Caco-2 (cell line): ENCODE measurements around the gene SNCB. TPM values are rescaled to one million over a fixed set of nuclear protein-coding genes. Genes with fewer than 3 reads are reported as not detected.

Source experiments
- Bru-seq: library from RNA; stranded (reverse); fragments of 400-500 nt; gene quantifications from one replicate; lab custom pipeline; 2021; lab: Mats Ljungman, UMichigan
- BruChase-seq, 2 experiments: library from RNA; stranded (reverse); fragments of 400-500 nt; gene quantifications; one replicate each; lab custom pipeline; 2021; lab: Mats Ljungman, UMichigan
- BruUV-seq: library from RNA; stranded (reverse); fragments of 400-500 nt; replicated peaks from 2 replicates; lab custom pipeline; 2021; lab: Mats Ljungman, UMichigan
- CTCF ChIA-PET: fragments of 300-600 bp; sonication (Branson Sonifier 250); formaldehyde crosslinking; loops from one replicate; lab custom pipeline; 2022; ENCODE audit warnings: antibody characterized with exemption; lab: Charles Lee
- POLR2A ChIA-PET: fragments of 300-600 bp; sonication (Branson Sonifier 250); formaldehyde crosslinking; loops from one replicate; lab custom pipeline; 2022; ENCODE audit warnings: antibody characterized with exemption; lab: Charles Lee
- DNase-seq, 2 experiments: peaks; one replicate each; pipeline versions ENCODE4 v3.0.0 to v3.0.0-alpha.2; 2020 to 2022
- H3K27me3 ChIP-seq: replicated peaks from 2 replicates; pipeline ENCODE4 v1.6.0; 2011; ENCODE audit warnings: low read length; ENCODE audit not compliant: control insufficient read depth, insufficient read depth
- H3K36me3 ChIP-seq: 2 replicates; pipeline ENCODE4 v1.5.1; 2011; ENCODE audit warnings: low read length; ENCODE audit not compliant: control insufficient read depth, insufficient read depth
- H3K4me1 ChIP-seq: fragments of 250-450 bp; sonication (Bioruptor Pico); 2 replicates; pipeline ENCODE4 v1.5.1; 2020; ENCODE audit warnings: mild to moderate bottlenecking
- H3K4me3 ChIP-seq: 2 replicates; pipeline ENCODE4 v1.5.1; 2011; ENCODE audit warnings: low read depth, mild to moderate bottlenecking, control low read depth, low read length
- H3K9me3 ChIP-seq: fragments of 250-450 bp; sonication (Bioruptor Pico); 2 replicates; pipeline ENCODE4 v1.5.1; 2020; ENCODE audit warnings: mild to moderate bottlenecking, moderate library complexity
- H3K27ac Mint-ChIP-seq: one replicate; pipeline ENCODE4 v1.8.0; 2022; ENCODE audit warnings: mixed read lengths; ENCODE audit not compliant: unreplicated experiment
- H3K27me3 Mint-ChIP-seq: one replicate; pipeline ENCODE4 v1.8.0; 2022; ENCODE audit warnings: mixed read lengths; ENCODE audit not compliant: insufficient read depth, unreplicated experiment
- H3K36me3 Mint-ChIP-seq: one replicate; pipeline ENCODE4 v1.8.0; 2022; ENCODE audit warnings: mild to moderate bottlenecking, mixed read lengths; ENCODE audit not compliant: insufficient read depth, unreplicated experiment
- H3K4me1 Mint-ChIP-seq: one replicate; pipeline ENCODE4 v1.8.0; 2022; ENCODE audit warnings: low read depth, mixed read lengths; ENCODE audit not compliant: unreplicated experiment
- H3K4me3 Mint-ChIP-seq: one replicate; pipeline ENCODE4 v1.8.0; 2022; ENCODE audit warnings: mild to moderate bottlenecking, moderate library complexity, mixed read lengths; ENCODE audit not compliant: unreplicated experiment
- H3K9me3 Mint-ChIP-seq: one replicate; pipeline ENCODE4 v1.8.0; 2022; ENCODE audit warnings: mixed read lengths; ENCODE audit not compliant: unreplicated experiment
- CTCF ChIP-seq, 2 experiments: fragments of 200-600 bp in 1 of 2; IDR thresholded peaks; 1 replicate in 1 of 2; 2 replicates in 1 of 2; pipeline versions ENCODE4 v1.5.1 to v1.8.0; 2011 to 2022; ENCODE audit warnings: antibody characterized with exemption in 1 of 2, control low read depth in 1 of 2, inconsistent platforms in 1 of 2, low read depth in 1 of 2, low read length in 1 of 2, mild to moderate bottlenecking in 1 of 2, moderate library complexity in 1 of 2; ENCODE audit not compliant: insufficient read depth in 1 of 2, severe bottlenecking in 1 of 2, unreplicated experiment in 1 of 2
- intact Hi-C: fragments of 100-400 bp; cut with micrococcal nuclease; formaldehyde crosslinking; loops from one replicate; pipeline ENCODE4 v1.10.0; 2022; ENCODE audit not compliant: unreplicated experiment
- long read RNA-seq: library from polyadenylated mRNA; stranded (forward); transcript quantifications from one replicate; pipeline ENCODE4 v2.0.0, GENCODE V29; 2022
- total RNA-seq: library from RNA; stranded (reverse); gene quantifications from 2 replicates; pipeline ENCODE4 v1.2.3, GENCODE V29; 2022

Gene SNCB
- total RNA-seq = not detected in 2 replicates
- Bru-seq, nascent RNA = not detected
- BruChase-seq, experiment 1, labeled RNA remaining after a 2-hour chase = percentile 7 among the genes with signal in this experiment
- not detected for BruChase-seq, experiment 2, labeled RNA remaining after a 6-hour chase
- long read RNA-seq = 0 reads

GRCh38 chr5:176629853-176630680 is at the start of gene SNCB, which contains the start of gene EIF4E1B:
Gene SNCB (minus strand): TSS chr5:176630534. CDS start chr5:176629654, 880 bp downstream.
Gene EIF4E1B (plus strand): TSS chr5:176630675. CDS start chr5:176642788, 12,113 bp downstream.
- peaks cover 40% of the 10 kb centered on the region for H3K27me3 Mint-ChIP-seq
- peak within 1 kb of the TSS; percentile 67 for H3K4me3 Mint-ChIP-seq
- no peaks in the 10 kb centered on the region for H3K9me3 Mint-ChIP-seq
- no peaks in the 10 kb centered on the region for H3K36me3 ChIP-seq
- no peaks in the 10 kb centered on the region for H3K4me1 Mint-ChIP-seq
- H3K36me3 Mint-ChIP-seq = no peaks in the 10 kb centered on the region
- intact Hi-C loops = no loop called here
- peaks cover 5% of the 10 kb centered on the region for H3K27me3 ChIP-seq
- H3K4me3 ChIP-seq = peak within 1 kb of the TSS; percentile 39
- peaks cover 7% of the 10 kb centered on the region for H3K4me1 ChIP-seq
- no peak for TF ChIP-seq CTCF (IDR thresholded peaks at IDR 0.05; ENCODE audit: insufficient read depth in 1 of 2, low read depth in 1 of 2, low read length in 1 of 2, severe bottlenecking in 1 of 2, unreplicated experiment in 1 of 2)
- ChIA-PET POLR2A (no interaction called here), CTCF (interaction anchor here (0.5 to 1.2 kb wide), 3 partner anchors 30 to 302 kb away, joined by 3 to 10 read pairs (median 4); no protein-coding TSS in a partner anchor)
- no TSS peak for BruUV-seq
- peak in 1 of 2 experiments; percentile 75 for DNase-seq
- H3K27ac Mint-ChIP-seq = no peak within 1 kb of the TSS
- H3K9me3 ChIP-seq = no peaks in the 10 kb centered on the region

- intact Hi-C loops = no loop called here
- POLR2A ChIA-PET = no interaction called here
- Histone ChIP-seq H3K36me3 (no peaks in the 10 kb centered on the region), H3K4me3 (no peak overlapping the region), H3K27me3 (no peaks in the 10 kb centered on the region), H3K4me1 (no peaks in the 10 kb centered on the region), H3K9me3 (no peaks in the 10 kb centered on the region; the same call in 1 of the 2 replicates)
- TF ChIP-seq CTCF (IDR thresholded peaks at IDR 0.05; ENCODE audit: insufficient read depth in 1 of 2, low read depth in 1 of 2, low read length in 1 of 2, severe bottlenecking in 1 of 2, unreplicated experiment in 1 of 2) = no peak
- CTCF ChIA-PET = interaction anchor here (2.6 kb wide), 1 partner anchor 19 kb away, joined by 7 read pairs; no protein-coding TSS in a partner anchor
- no peak overlapping the region for H3K4me3 Mint-ChIP-seq
- no peak overlapping the region for H3K27ac Mint-ChIP-seq
- BruUV-seq = no TSS peak
- no peaks in the 10 kb centered on the region for H3K4me1 Mint-ChIP-seq
- H3K9me3 Mint-ChIP-seq = no peaks in the 10 kb centered on the region
- peaks cover 7% of the 10 kb centered on the region for H3K27me3 Mint-ChIP-seq
- no peak for DNase-seq
- H3K36me3 Mint-ChIP-seq = no peaks in the 10 kb centered on the region
Observed at GRCh38 chr5:176679365-176680225, 49.3 kb upstream of the SNCB start.

- H3K9me3 ChIP-seq = no peaks in the 10 kb centered on the region; the same call in 1 of the 2 replicates
- H3K4me3 Mint-ChIP-seq = no peak overlapping the region
- H3K27me3 Mint-ChIP-seq = peaks cover 4% of the 10 kb centered on the region
- no peak for DNase-seq
- H3K9me3 Mint-ChIP-seq = no peaks in the 10 kb centered on the region
- H3K4me3 ChIP-seq = no peak overlapping the region
- no peaks in the 10 kb centered on the region for H3K4me1 Mint-ChIP-seq
- H3K27ac Mint-ChIP-seq = no peak overlapping the region
- BruUV-seq = no TSS peak
- H3K36me3 Mint-ChIP-seq = no peaks in the 10 kb centered on the region
- intact Hi-C loops = no loop called here
- H3K4me1 ChIP-seq = no peaks in the 10 kb centered on the region
- CTCF ChIA-PET = no interaction called here
- no peaks in the 10 kb centered on the region for H3K27me3 ChIP-seq
- no peaks in the 10 kb centered on the region for H3K36me3 ChIP-seq
- POLR2A ChIA-PET = no interaction called here
- no peak for TF ChIP-seq CTCF (IDR thresholded peaks at IDR 0.05; ENCODE audit: insufficient read depth in 1 of 2, low read depth in 1 of 2, low read length in 1 of 2, severe bottlenecking in 1 of 2, unreplicated experiment in 1 of 2)
Observed at GRCh38 chr5:176678584-176678983, 48.2 kb upstream of the SNCB start.
